ENCODE measurements around the gene ZFAND3.

ZFAND3 gene

GRCh38 chr6:38088829-38089228, 269.3 kb downstream of the ZFAND3 start:
- no peak for TF ChIP-seq CTCF (conservative IDR thresholded peaks at IDR 0.05; ENCODE audit: low read depth, low read length)
- H3K4me3 ChIP-seq (ENCODE audit: low read length) = no peak overlapping the region
- DNase-seq (ENCODE audit: low read depth) = no peak

- H3K4me3 ChIP-seq (ENCODE audit: low read length) = no peak overlapping the region
- TF ChIP-seq CTCF (conservative IDR thresholded peaks at IDR 0.05; ENCODE audit: low read depth, low read length) = no peak
- no peak for DNase-seq (ENCODE audit: low read depth)
Observed at GRCh38 chr6:38091613-38092012, 272.1 kb downstream of the ZFAND3 start.

GRCh38 chr6:38092465-38092864, 272.9 kb downstream of the ZFAND3 start:
- TF ChIP-seq CTCF (conservative IDR thresholded peaks at IDR 0.05; ENCODE audit: low read depth, low read length) = no peak

GRCh38 chr6:38092964-38093363, 273.4 kb downstream of the ZFAND3 start:
- no peak for DNase-seq (ENCODE audit: low read depth)
- no peak for TF ChIP-seq CTCF (conservative IDR thresholded peaks at IDR 0.05; ENCODE audit: low read depth, low read length)

More at GRCh38 chr6:38092465-38092864, 272.9 kb downstream of the ZFAND3 start:
- H3K4me3 ChIP-seq (ENCODE audit: low read length) = no peak overlapping the region
- DNase-seq (ENCODE audit: low read depth) = no peak

GRCh38 chr6:38095054-38095453, 275.5 kb downstream of the ZFAND3 start:
- no peak overlapping the region for H3K4me3 ChIP-seq (ENCODE audit: low read length)
- no peak for TF ChIP-seq CTCF (conservative IDR thresholded peaks at IDR 0.05; ENCODE audit: low read depth, low read length)
- DNase-seq (ENCODE audit: low read depth) = peak; percentile 14

More at GRCh38 chr6:38092964-38093363, 273.4 kb downstream of the ZFAND3 start:
- H3K4me3 ChIP-seq (ENCODE audit: low read length) = no peak overlapping the region

- no peak for TF ChIP-seq CTCF (conservative IDR thresholded peaks at IDR 0.05; ENCODE audit: low read depth, low read length)
- no peak overlapping the region for H3K4me3 ChIP-seq (ENCODE audit: low read length)
- DNase-seq (ENCODE audit: low read depth) = no peak
Observed at GRCh38 chr6:38099221-38099620, 279.7 kb downstream of the ZFAND3 start.

- DNase-seq (ENCODE audit: low read depth) = no peak
- TF ChIP-seq CTCF (conservative IDR thresholded peaks at IDR 0.05; ENCODE audit: low read depth, low read length) = no peak
- no peak overlapping the region for H3K4me3 ChIP-seq (ENCODE audit: low read length)
Observed at GRCh38 chr6:38100380-38100779, 280.9 kb downstream of the ZFAND3 start.

Measured in retinal pigment epithelial cell (primary cell).